Osteoblast (primary cell): Measurements from ENCODE around the gene UBE2E2. TPM values are rescaled to one million over a fixed set of nuclear protein-coding genes. Genes with fewer than 3 reads are reported as not detected.

Experiments used
- DNase-seq: peaks from one replicate; pipeline ENCODE4 v3.0.0; 2011; ENCODE audit warnings: low spot score, mixed read lengths; ENCODE audit not compliant: insufficient read length; ENCODE audit errors: missing footprints
- H2AFZ ChIP-seq: 2 replicates; pipeline ENCODE4 v1.6.0; 2011; ENCODE audit warnings: mild to moderate bottlenecking, low read length
- H3K27ac ChIP-seq: 2 replicates; pipeline ENCODE4 v1.5.1; 2011; ENCODE audit warnings: mild to moderate bottlenecking, low read depth, low read length, moderate library complexity
- H3K27me3 ChIP-seq: 2 replicates; pipeline ENCODE4 v1.6.0; 2012; ENCODE audit warnings: mild to moderate bottlenecking, control low read depth, inconsistent platforms, low read length, moderate library complexity; ENCODE audit not compliant: insufficient read depth
- H3K36me3 ChIP-seq: 2 replicates; pipeline ENCODE4 v1.5.1; 2011; ENCODE audit warnings: mild to moderate bottlenecking, low read length, control low read depth, moderate library complexity; ENCODE audit not compliant: insufficient read depth
- H3K4me1 ChIP-seq: 2 replicates; pipeline ENCODE4 v1.5.1; 2011; ENCODE audit warnings: mild to moderate bottlenecking, low read length, control low read depth, moderate library complexity; ENCODE audit not compliant: insufficient read depth
- H3K4me2 ChIP-seq: 2 replicates; pipeline ENCODE4 v1.6.0; 2011; ENCODE audit warnings: mild to moderate bottlenecking, low read length; ENCODE audit not compliant: insufficient read depth
- H3K4me3 ChIP-seq: fragments of 200-600 bp; sonication (generic); 3 replicates; pipeline ENCODE4 v1.5.1; 2012; ENCODE audit warnings: mild to moderate bottlenecking, low read length, inconsistent platforms; ENCODE audit not compliant: insufficient read depth
- H3K79me2 ChIP-seq: 2 replicates; pipeline ENCODE4 v1.6.0; 2012; ENCODE audit warnings: mild to moderate bottlenecking, low read length, control low read depth, inconsistent platforms; ENCODE audit not compliant: insufficient read depth
- H3K9me3 ChIP-seq: 2 replicates; pipeline ENCODE4 v1.5.1; 2011; ENCODE audit warnings: low read depth, low read length, control low read depth
- H4K20me1 ChIP-seq: 2 replicates; pipeline ENCODE4 v1.6.0; 2012; ENCODE audit warnings: mild to moderate bottlenecking, low read length, control low read depth; ENCODE audit not compliant: insufficient read depth
- CTCF ChIP-seq: IDR thresholded peaks from 2 replicates; pipeline ENCODE4 v1.5.1; 2011; ENCODE audit warnings: mild to moderate bottlenecking, low read depth, low read length, moderate library complexity; ENCODE audit errors: extremely low read depth
- small RNA-seq: library from RNA; depleted of rRNA; stranded (forward); fragments of <200 nt; gene quantifications from one replicate; pipeline ENCODE3, GENCODE V24; 2012
- total RNA-seq: library from RNA; depleted of rRNA; stranded (reverse); fragments of >200 nt; gene quantifications from 2 replicates; pipeline ENCODE4 v1.2.3, GENCODE V29; 2012

UBE2E2 gene
- total RNA-seq, 1 donor = 49.6 TPM

- no peaks in the 10 kb centered on the region for H3K9me3 ChIP-seq
- H2AFZ ChIP-seq = no peak overlapping the region
- DNase-seq = no peak
- no peak overlapping the region for H3K4me2 ChIP-seq
- no peaks in the 10 kb centered on the region for H4K20me1 ChIP-seq
- H3K79me2 ChIP-seq = no peaks in the 10 kb centered on the region
- H3K4me3 ChIP-seq = no peak overlapping the region
- no peak for TF ChIP-seq CTCF
- H3K4me1 ChIP-seq = peaks cover 8% of the 10 kb centered on the region
- no peak overlapping the region for H3K27ac ChIP-seq
- no peaks in the 10 kb centered on the region for H3K36me3 ChIP-seq
- peaks cover 2% of the 10 kb centered on the region for H3K27me3 ChIP-seq
Observed at GRCh38 chr3:23633261-23633960, 430.3 kb downstream of the UBE2E2 start.

DNA sequence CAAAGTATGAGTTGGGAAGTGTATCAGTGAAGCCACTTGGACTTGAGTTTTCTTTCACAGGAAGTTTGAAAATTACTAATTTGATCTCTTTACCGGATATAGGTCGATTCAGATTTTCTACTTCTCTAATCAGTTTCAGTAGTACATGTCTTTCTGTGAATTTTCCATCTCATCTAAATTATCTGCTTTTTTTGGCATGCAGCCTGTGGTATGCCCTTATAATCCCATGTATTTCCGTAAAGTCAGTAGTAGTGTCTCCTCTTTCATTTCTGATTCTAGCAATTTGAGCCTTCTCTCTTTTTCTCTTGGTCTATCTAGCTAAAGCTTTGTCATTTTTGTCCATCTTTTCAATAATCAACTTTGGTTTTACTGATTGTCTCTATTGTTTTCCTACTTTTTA, 434.2 kb downstream of the UBE2E2 start:
- no peak for DNase-seq
- no peak overlapping the region for H3K4me3 ChIP-seq
- H4K20me1 ChIP-seq = no peaks in the 10 kb centered on the region
- H3K79me2 ChIP-seq = no peaks in the 10 kb centered on the region
- H3K9me3 ChIP-seq = no peaks in the 10 kb centered on the region
- H3K36me3 ChIP-seq = no peaks in the 10 kb centered on the region
- no peak overlapping the region for H3K4me2 ChIP-seq
- no peak for TF ChIP-seq CTCF
- no peaks in the 10 kb centered on the region for H3K27me3 ChIP-seq
- H3K4me1 ChIP-seq = no peaks in the 10 kb centered on the region
- no peak overlapping the region for H2AFZ ChIP-seq
- no peak overlapping the region for H3K27ac ChIP-seq

DNA sequence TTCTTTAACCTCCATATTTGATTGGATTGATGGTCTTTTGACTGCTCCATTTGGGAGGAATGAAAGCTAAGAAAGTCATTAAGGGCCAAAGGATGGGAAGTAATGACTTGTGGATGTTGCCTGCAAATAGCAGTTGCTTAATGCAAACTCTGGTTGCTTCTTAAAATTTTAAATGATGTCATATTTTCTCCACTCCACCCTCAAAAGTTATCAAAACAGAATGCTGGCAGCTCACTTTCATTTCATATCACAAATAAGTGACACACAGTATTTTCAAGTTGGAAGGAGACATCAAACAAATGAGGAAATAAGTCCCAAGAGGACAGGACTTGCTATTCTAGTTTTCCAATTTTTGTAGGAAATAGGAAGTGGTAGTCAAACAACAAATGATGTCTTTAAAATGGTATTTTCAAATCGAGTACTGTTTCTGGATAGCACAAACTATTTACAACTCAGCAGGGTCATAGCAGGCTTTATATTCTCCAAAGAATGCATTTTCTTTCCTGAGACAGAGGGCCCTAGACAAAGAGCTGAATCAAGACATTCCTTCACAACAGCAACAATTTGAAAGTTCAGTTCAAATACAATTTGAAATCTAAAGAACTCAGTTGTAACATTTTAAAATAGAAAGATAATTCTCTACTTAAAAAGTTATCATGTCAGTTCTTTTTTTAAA, 437.5 kb downstream of the UBE2E2 start:
- Histone ChIP-seq H3K4me3 (no peak overlapping the region), H2AFZ (no peak overlapping the region), H4K20me1 (no peaks in the 10 kb centered on the region), H3K79me2 (no peaks in the 10 kb centered on the region), H3K36me3 (no peaks in the 10 kb centered on the region), H3K27me3 (no peaks in the 10 kb centered on the region), H3K4me2 (no peak overlapping the region), H3K9me3 (no peaks in the 10 kb centered on the region), H3K27ac (no peak overlapping the region), H3K4me1 (no peaks in the 10 kb centered on the region)
- no peak for DNase-seq
- TF ChIP-seq CTCF = no peak

Small RNA genes within 50 kb of the gene (small RNA-seq; reads per million reads assigned to genes)
- gene AC121251.1 = not detected
- gene RF00019 = not detected
- gene RNU6-788P = not detected
- gene RNU6-922P = not detected
